ENCODE measurements around the gene GNG14.
"Not testable (repeated sequence)": the region's sequence is repeated elsewhere in the genome, so short reads cannot be mapped to it uniquely, and the experiment has no call there.

GNG14 gene

GRCh38 chr19:12687496-12688196 is at the start of gene GNG14:
Gene GNG14, plus strand, starts transcription at chr19:12687998. Its CDS starts 51 bp downstream, at chr19:12688049.
- no peak for DNase-seq

GRCh38 chr19:12638611-12639182 is 49.1 kb upstream of the GNG14 start:
- no peak for DNase-seq

DNA sequence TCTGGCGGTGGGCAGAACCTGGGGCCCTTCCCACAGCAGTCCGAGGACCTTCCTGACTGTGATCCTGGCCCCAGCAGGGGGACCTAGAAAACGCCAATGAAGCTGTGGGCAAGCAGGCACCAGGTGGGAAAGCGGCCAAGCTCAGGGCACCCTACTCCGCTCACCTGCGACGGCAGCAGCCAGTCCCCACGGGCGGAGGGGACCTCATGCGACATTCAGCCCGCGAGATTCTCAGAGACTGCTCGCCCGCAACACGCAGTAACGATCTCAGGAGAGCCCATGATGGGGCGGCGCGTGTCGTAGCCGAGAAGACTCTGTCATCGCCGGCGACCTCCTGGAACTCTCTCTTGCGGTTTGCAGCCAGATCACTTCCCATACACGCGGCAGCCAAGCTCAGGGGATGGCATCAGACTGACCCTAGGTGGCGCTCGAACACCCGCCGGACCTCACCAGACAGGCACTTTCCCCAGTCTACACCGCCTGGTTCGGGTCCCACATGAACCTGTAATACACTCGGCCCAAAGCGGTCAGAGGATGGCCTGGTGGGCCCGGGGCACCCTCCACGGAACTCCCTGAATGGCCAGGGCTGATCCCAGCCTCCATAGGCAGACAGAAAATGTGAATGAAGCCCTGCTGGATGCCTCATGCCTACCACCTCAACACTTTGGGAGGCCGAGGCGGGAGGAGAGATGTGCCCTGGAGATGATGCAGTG is 47.7 kb upstream of the GNG14 start:
- peak; percentile 74 for DNase-seq

DNA sequence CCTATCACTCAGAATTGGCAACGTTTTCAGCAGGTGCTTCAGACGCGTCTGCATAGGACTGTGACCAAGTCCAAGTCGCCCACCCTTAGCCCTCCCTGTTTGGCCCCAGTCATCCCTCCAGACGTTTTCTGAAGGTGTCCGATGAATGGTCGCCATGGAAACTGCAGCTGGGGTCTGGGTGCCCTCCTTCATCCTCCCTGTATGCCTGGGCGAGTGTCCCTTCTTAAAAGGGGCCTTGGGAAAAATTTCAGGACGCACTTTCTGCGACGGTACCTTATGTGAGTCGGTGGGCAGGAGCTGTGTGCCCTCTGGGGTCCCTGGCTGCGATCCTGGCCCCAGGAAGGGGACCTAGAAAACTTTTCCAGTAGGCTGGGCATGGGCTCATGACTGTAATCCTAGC is 46.3 kb upstream of the GNG14 start:
- no peak for DNase-seq

DNA sequence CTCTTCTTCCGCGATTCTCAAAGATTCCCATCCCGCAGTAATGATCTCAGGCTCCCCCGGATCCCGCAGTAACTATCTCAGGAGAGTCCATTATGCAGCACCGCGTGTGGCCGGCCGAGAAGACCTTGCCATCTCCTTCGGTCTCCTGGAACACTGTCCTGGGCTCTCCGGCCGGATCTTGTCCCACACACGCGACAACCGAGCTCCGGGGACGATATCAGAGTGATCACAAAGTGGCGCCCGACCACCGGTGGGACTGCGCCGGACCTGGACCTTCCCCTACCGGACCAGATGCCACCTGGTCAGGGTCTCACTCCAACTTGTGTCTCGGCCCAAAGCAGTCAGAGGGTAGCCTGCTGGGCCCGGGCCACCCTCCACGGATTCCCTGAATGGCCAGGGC is 45.3 kb upstream of the GNG14 start:
- no peak for DNase-seq

DNA sequence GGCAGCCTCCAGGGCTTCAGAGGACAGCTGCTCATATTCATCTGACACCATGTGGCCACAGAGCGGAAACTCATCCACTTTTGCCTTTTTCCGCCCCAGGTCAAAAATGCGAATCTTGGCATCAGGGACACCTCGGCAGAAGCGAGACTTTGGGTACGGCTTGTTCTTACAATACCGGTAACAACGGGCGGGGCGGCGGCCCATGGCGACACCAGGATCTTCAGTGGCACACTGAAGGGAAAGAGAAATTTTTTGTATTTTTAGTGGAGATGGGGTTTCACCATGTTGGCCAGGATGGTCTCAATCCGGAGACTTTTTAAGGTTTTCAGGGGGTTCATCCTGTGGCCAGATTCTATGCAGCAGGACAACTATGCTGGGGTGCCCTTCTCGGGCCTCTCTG is 44.1 kb upstream of the GNG14 start:
- not testable (repeated sequence) for DNase-seq

- DNase-seq, result no peak
These were observed 41.2 kb upstream of the GNG14 start for GRCh38 chr19:12646551-12646950.

- no peak for DNase-seq
These were observed 40.8 kb upstream of the GNG14 start for GRCh38 chr19:12647047-12647446.

DNA sequence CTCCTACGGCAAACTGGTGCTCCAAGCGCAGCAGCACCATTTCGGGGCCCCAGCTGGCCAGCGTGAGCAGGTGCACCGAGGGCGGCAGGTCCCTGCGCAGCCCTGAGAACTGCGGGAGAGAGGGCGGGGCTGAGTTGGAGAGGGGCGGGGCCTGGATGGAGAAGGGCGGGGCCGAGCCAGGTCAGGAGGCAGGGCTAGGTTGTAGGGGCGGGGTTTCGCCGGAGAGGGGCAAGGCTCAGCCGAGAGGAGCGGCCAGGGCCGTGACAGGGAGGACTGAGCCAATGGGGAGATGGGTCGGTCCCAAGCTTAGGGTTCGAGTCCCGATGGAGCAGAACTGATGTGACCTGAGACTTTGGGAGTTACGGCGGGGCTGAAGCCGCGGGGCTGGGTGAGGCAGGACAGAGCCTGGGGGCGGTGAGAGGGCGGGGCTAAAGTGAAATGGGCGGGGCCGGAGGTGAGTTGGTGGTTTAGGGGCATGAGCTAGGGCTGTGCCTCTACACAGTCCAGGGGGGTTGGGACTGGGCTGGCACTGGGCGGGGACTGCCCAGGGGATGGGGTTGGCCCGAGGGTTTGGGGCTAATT is 40.2 kb upstream of the GNG14 start:
- no peak for DNase-seq

DNA sequence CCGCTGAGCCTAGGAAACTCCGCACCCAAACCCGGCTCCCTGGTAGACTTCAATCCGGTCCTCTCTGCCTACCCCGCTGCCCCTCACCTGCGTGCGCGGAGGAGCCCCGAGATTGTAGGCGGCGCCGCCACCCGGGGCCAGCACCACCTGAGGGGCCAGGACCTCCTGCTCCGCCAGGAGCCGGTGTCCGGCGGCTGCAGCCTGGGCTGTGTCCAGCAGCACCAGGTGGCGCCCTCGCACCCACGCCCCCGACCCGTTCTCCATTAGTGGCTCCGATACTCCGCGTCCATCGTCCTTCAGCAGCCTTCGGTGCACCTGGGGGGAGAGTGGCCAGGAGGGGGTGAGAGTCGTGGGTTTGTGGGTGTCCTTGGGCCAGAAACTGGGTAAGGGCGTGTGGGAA is 39.7 kb upstream of the GNG14 start:
- DNase-seq, result no peak

DNA sequence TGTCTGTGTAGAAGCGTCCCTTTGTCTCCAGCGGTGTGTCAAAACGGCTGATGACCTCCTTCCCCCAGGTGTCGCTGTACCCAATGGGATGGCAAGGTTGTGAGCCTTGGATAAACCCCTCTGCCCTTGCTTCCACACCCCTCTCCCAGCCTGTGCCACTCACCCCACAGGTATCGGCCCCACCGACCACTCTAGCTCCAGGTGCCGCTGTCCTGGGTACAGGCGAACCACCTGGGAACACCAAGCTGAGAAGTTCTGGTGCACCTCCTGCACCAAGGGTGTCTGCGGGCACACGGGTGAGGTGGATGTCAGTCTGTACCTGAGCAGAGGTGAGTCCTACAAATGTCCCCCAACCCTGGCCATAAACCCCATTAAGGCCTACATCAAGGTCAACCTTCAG is 37.9 kb upstream of the GNG14 start:
- no peak for DNase-seq

DNA sequence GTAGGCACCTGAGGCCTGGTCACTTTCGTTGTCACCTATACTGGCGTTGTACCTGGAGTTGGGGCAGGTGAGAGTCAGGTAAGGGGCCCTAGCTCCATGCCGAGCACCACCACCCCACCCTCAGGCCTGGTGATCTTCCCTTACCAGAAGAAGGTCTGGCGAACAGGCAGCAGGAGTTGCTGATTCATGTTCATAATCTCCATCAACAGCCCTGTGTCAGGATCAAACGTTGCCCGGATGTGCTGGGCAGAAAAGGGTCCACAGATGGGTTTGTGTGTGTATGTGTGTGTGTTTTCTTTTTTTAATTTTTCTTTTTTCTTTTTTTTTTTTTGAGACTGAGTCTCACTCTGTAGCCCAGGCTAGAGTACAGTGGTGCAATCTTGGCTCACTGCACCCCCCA is 35.6 kb upstream of the GNG14 start:
- no peak for DNase-seq

- no peak for DNase-seq
These were observed 32.3 kb upstream of the GNG14 start for GRCh38 chr19:12655546-12655945.

GRCh38 chr19:12656899-12657571 is 30.8 kb upstream of the GNG14 start:
- no peak for DNase-seq

GRCh38 chr19:12657966-12658365 is 29.8 kb upstream of the GNG14 start:
- no peak for DNase-seq

- no peak for DNase-seq
These were observed 26.8 kb upstream of the GNG14 start for GRCh38 chr19:12660980-12661379.

- DNase-seq, result no peak
These were observed 23.2 kb upstream of the GNG14 start for GRCh38 chr19:12664406-12665280.

DNA sequence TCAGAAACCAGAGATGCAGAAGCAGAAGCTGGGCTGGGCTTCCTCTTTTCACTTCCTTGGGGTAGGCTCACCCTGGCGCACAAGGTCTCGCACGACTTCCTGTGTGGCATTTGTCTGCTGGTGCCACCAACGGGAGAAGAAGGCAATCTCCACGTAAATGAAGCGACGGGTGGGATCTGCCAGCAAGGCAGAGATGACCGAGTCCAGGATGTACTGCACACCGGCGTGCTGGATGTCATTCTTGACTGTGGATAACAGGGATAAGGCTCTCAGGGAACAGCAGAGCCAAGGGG is 22.6 kb upstream of the GNG14 start:
- peak; percentile 29 for DNase-seq

- DNase-seq, result no peak
These were observed 22.0 kb upstream of the GNG14 start for GRCh38 chr19:12665671-12666264.

DNA sequence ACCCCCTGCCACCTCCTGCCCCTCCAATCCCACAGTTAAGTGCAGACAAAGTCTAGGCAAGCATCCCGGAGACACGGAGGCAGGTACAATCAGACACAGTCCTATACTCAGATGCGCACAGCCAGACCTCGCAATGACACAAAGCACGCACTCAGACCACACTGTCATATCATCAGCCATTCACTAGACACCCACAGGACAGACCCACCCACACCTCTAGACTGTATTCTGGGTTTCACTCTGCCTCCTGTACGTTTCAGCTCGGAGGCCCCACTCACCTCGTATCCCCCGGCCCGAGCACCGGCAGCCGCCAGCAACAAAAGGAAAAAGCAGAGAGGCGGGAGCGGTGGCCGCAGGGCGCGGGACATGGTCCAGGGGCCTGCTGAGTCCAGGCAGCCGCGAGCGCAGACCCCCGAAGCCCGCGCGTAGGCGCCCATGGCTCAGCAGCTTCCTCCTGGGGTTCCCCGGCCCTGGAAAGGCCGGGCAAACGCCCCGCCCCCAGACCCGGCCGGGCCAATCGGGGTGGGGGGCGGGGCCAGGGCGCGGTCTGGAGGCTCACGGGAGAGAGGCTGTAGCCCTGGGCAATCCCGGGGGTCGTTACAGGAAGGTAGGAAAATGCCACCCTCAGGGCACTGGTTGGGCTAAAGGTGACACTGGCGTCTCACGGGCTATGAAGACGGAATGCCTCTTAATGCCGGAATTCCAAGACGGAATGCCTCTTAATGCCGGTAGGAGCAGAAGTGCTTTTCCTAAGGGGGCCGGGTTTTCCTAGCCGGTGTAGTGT is 21.3 kb upstream of the GNG14 start, which contains the start of the genes MAN2B1 and WDR83:
MAN2B1 (minus strand) TSS at position 478 of the 784 bp plus-strand sequence; CDS start at position 437, 41 bp downstream.
WDR83 (plus strand) TSS at position 543 of the 784 bp plus-strand sequence. CDS start 2,984 bp downstream, outside the sequence.
- DNase-seq, result peak; percentile 63

GRCh38 chr19:12667731-12668302 is 20.0 kb upstream of the GNG14 start:
- DNase-seq, result no peak

All from activated CD4-positive, alpha-beta T cell treated with anti-CD3 and anti-CD28 coated beads for 1 hour (primary cell).